GM21717 (cell line): ENCODE data around the gene EHD1.

ENCODE experiments used
- ATAC-seq: cut with Tn5 transposase; IDR thresholded peaks from one replicate; pipeline ENCODE4 v1.9.1; 2021; ENCODE audit warnings: mild to moderate bottlenecking, moderate library complexity; ENCODE audit not compliant: unreplicated experiment

Gene EHD1

DNA sequence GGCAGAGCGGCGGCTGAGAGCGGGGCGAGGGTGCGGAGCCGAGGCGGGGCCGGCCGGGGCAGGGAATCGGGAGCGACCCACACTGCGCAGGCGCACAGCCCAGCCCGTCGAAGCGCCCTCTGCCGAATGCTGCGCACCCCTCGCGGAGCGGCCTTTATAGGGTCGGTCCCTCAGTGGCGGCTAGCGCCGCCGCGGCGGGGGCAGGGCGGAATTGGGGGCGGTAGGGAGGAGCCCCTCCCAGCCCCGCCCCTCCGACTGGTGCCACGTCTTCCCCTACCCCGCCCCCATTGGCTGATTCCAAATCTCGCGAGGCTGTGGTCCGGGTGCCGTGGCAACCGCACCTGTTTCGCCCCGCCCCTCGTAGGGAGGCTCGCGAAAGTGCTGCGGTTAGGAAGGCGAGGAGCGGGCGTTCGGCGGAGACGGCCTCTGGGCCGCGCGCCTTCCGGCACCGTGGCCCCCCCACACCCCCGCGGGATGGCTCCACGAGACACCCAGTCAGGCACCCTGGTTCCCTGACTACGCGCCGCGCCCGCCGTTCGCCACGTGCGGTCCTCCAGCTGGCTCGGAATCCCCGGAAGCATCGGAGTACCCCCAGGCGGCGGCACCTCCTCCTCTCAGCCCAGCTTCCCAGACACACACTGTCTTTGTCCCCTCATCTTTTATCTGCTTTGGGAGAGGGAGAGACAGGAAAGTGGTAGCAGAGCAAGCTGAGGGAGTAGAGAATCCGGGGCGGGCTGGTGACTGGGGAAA is at the start of gene EHD1:
Gene EHD1 (minus strand): TSS at position 128 of the 750 bp plus-strand sequence. CDS start 157 bp downstream, outside the sequence.
- ATAC-seq = peak; percentile 60

DNA sequence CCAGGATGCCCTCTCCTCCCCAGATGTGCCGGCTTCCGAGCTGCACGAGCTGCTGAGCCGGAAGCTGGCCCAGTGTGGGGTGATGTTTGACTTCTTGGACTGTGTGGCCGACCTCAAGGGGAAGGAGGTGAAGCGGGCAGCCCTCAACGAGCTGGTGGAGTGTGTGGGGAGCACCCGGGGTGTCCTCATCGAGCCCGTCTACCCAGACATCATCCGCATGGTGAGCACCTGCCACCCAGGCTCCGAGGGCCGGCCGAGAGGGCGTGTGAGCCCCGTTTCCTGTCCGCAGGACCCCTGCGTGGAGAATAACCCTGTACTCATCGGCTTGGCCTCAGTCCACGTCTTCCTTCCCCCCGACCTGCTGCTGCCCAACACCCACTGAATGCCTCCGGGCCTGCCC is 48.3 kb upstream of the EHD1 start:
- no peak for ATAC-seq

DNA sequence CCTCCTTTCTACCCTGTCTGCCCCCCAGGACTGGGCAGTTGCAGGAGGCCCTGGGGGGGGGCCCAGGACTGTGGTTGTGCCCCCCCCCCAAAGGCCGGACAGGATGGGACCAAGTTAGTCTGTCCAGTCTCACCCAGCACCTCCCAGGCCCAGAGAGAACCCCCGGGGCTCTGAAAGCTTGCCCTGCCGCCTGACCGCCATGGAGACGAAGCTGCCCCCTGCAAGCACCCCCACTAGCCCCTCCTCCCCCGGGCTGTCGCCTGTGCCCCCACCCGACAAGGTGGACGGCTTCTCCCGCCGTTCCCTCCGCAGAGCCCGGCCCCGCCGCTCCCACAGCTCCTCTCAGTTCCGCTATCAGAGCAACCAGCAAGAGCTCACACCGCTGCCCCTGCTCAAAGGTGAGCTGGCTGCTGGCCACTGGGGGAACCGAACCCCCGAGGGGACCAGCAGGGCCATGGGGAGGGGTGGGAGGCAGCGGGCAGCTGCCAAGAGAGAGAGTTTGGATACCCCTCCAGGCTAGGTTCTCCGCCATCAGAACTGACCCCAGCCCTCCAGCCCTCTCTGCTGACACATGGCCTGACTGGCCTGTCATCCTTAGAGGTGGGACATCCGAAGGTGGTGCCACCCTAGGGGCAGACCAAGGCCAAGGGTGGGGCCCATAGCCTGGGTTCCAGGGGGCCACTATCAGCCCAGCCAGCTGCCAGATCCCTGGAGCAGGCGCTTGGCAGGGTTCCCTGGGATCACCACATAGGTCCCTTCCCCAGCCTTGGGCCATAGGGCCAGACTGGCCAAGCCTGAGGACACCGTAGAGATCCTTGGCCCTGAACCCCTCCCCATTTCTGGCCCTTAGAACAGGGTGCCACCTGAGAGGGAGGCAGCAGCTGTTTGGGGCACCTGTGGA is 47.4 kb upstream of the EHD1 start:
- ATAC-seq = no peak

DNA sequence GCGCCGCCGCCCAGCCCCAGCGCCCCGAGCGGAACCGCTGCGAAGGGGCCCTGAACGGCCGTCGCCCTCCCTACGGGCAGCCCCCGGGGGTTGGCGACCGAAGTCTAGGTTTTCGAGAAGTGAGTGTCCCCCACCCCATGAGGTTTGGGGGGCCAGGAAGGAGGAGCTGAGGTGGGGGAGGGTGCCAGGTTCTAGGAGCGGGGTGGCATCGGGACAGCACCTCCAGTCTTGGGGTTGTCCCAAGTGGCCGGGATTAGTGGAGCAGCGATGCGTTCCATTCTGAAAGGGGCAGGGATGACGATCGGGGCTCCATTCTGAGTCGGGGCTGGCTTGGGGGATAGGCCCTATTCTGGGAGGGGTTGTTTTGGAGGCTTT is 46.5 kb upstream of the EHD1 start:
- ATAC-seq = no peak

DNA sequence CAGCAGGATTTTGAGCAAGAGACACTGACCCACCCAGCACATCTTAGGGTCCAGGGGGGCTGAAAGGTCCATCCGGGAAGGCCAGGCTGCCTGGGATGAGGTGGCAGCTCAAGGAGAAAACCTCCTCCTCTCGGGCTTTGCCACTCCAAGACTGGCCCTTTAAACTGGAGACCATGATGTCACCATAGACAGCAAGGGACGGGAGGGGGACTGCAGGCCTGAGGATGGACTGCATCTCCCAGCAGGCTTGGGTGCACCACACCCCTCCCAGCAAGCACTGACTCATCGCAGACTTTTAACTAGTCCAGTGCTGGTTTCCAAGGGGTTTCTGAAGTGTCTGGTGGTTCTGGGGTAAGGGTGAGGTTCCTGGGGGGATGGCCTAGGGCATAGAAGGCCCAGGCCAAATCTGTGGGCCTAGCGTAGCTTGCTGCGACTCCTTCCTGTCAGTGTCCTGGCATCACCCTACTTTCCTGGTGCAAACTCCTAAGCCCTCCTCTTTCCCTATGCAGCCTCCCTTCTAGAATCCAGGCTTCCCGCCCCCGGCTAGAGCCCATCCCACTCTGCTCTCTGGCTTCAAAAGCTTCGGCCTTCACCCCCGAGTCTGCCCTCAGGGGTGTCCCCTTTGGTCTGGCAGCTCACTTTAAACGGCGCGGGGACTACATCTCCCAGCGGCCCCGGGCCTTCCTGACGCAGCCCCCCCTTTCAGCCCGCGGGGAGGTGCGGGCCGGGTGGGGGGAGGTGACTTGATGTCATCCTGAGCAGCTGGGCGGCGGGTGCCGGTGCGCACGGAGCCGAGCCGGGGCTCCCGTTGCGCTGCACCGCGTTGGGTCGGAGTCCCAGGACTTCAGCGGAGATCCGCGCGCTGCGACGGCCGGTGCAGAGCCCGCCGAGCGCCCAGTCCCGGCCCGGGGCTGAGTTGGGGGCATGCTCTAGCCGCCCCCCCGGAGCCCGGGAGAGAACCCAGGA is 45.8 kb upstream of the EHD1 start, which contains the start of gene PPP2R5B:
Gene PPP2R5B (plus strand): TSS at position 746 of the 966 bp plus-strand sequence. CDS start 1,046 bp downstream, outside the sequence.
- ATAC-seq = peak; percentile 65

DNA sequence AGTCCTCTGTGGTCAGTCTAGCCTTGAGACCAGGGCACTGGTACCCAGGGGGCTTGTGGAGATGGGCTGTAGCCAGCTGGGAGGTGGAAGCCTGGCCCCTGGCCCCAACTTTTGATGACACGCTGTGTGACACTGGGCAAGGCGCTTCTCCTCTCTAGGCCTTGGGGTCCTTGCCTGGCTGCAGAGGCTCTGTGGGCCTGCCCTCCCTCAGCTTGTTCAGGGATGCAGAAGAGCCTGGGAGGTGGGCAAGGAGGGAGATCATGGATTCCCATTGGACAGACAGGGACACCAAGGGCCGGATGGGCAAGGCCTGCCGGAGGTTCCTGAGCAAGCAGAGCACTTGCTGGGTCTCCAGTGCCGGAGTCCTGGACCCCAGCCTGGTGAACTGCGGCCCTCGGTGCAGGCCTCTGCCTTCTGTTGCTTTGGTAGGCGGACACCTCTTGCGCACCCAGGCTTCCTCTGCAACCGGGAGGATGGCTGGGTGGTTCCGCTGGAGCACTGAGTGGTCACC is 44.8 kb upstream of the EHD1 start:
- ATAC-seq = no peak

DNA sequence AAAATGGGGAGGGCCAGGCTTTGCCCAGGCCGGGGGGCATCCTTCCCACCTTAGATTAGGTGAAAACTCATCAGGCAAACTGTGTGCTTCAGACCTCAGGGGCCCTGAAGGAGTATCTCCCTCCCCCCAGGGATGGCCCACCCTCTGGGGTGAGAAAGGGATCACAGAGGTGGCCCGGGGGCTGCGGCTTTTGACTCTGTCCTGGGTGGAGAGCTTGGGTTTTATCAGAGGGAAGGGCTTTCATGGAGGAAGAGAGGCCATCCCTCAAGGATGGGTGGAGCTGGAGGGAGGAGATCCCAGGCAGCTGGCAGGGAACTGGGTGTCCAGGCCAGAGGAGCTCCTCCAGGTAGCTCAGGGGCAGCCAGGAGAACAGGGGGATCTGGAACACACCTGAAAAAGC is 43.0 kb upstream of the EHD1 start:
- no peak for ATAC-seq

DNA sequence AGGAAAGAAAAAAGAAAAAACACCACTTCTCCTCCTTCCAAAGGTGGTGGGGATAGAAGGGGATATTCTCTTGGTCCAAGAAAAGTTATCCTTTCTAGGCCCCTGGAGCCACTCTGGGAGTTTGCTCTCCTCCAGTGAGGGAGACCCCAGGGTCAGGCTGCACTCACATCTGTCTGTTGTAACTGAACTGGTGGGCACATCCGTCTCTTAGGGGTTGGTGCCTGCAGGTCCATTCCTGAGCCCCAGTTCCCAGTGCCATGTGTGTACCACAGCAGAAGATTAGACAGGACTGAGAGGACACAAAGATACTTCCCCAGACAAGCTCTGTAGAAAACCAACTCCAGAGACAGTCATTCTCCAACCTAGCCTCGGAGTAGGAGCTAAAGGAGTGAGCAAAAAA is 41.7 kb upstream of the EHD1 start:
- no peak for ATAC-seq

DNA sequence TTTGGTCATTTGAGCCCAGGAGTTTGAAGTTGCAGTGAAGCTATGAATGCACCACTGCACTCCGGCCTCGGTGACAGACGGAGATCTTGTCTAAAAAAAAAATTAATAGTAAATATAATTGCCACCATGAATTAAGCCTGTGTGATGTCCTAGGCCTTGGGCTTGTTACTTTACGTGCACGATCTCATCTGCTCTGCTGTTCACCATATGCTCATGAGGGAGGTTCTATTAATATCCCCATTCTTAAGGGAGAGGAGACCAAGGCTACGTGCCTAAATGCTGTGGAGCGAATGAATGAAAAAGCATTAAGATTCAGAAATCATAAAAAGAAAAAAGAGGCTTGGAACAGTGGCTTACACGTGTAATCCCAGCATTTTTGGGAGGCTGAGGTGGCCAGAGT is 41.2 kb upstream of the EHD1 start:
- ATAC-seq = no peak

DNA sequence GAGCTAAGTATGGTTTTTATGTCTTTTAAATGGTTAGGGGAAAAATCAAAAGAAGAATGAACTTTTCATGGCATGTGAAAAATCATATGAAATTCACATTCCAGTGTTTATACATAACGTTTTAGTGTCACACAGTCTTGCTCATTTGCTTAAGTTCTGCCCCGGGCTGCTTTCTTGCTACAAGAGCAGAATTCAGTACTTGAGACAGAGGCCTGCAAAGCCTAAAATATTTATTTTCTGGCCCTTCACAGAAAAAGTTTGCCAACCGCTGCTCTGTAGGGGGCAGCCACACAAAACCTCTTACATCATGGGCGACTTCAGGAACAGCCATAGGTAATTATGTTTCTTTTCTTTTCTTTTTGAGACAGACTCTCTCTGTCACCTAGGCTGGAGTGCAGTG is 39.6 kb upstream of the EHD1 start:
- no peak for ATAC-seq

DNA sequence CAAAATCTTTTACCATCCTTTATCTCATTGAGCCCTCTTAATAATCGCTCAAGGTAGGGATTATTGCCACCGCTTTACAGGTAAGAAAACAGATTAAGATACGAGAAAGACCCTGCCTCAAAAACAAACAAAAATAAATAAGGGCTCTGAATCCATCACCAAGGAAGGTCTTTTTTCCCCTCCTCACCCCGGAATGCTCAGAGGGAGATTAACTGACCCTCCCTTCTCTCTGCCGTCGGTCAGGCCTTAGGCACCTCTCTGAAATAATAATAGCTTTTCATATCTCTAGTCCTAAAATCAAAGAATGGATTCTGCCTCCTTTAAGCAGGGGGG is 39.2 kb upstream of the EHD1 start:
- no peak for ATAC-seq

DNA sequence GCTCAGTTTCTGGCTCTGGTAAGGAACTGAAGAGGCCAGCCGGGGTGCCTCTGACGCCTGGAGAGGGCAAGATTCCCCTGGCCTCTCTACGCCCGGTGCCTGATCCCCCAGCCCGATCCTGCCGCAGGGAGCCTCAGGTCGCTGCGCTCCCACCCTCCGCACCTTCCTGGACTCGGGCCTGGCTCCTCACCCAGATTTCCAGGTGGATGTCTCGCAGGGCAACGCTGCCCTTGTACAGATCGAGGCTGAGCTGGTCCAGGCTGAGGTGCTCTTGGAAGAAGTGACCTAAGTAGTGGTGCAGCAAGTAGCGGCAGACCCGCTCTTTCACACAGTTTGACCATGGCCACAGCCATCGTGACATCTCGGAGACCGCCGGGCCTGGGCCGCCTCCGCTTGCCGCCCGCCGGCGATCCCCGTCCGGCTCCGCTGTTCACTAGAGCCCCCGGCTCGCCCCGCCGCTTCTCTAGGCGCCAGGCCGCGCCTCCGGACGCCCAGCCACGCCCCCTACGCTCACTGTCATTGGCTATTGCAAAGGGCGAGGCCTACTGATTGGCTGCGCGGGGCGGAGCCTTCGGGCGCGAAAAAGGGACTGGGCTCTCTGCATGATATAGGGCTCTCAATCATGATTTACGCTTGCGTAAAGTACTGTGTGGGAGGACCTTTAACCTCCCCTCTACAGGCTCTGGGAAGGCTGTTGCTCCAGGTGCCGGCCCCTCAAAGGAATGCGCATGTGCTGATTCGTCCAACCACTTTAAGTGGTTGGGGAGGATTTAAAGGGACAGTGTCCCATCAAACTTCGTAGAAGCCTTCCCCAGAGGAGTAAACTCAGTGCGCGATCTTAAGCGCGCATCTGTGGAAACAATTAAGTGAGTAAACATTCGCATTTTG is 38.6 kb upstream of the EHD1 start, which contains the start of gene ATG2A:
Gene ATG2A (minus strand): TSS at position 435 of the 888 bp plus-strand sequence. CDS start 74 bp downstream, at position 361.
- ATAC-seq = peak; percentile 80

DNA sequence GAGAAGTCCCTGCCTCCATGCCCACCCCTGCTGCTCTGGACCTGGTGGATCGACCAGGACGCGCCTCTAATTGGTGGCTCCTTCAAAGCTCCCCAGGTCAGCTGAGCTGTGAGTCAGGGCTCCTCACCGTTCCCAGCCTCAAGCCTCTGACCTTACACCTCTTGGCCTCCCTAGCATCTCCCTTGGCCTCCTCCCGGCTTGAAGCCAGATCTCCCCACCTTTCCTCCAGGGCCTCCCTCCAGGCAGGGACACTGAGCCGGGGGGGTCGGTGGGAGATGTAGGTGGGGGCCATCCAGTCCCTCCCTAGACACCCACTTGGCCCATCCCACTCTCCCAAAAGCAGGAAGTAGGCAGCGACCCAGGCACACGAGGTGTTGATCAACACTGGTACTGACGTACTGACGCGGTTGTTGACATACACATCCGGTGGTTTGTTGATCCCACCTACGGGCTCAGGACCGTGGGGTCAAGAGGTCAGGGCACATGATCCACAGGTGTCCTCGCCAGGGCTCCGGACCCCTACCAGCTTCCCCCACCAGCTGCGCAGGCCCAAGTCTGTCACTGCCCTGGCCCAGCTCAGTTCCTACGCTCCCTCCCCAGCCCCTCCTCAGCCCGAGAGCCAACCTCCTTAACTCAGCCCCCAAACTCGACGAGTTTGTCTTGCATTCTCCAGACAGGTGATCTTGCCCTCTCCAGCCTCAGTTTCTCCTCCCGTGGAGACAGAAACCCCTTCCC is 37.8 kb upstream of the EHD1 start:
- no peak for ATAC-seq

DNA sequence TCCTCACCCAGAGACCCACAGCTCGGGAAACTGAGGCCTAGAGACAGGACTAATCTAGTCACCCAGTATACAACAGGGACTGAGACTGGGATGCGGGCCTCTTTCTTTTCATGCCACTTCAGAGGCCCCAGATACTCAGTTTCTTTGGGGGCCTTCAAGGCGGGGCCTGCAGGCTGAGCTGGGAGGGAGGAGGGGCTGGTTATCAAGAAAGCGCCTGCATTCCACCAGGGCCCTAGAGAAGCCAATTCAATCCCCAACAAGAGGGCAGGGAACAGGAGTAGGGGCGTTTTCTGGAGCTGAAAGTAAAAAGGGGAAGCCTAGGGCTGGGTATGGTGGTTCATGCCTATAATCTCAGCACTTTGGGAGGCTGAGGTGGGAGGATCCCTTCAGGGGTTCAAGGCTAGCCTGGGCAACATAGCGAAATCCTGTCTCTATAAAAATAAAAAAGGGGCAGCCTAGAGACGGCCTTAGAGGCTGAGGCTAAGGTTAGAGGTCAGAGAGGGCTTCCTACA is 37.0 kb upstream of the EHD1 start:
- ATAC-seq = no peak

DNA sequence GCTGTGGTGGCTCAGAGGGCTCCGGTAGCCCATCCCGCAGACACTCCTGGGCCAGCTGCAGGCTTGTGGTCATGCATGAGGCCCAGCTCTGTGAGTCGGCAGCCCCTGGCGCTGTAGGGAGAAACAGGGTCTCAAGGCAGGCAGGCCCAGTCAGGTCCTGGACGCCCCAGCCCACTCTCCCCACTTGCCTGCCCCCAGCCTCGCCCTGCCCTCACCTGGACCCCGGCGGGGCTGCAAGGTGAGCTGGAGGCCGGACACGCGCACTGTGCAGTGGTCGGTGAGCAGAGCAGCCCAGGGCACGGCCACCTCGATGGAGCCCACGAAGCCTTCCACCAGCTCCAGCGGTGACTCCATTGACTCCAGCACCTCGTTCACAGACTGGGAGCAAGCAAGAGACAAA is 35.7 kb upstream of the EHD1 start:
- ATAC-seq = no peak

DNA sequence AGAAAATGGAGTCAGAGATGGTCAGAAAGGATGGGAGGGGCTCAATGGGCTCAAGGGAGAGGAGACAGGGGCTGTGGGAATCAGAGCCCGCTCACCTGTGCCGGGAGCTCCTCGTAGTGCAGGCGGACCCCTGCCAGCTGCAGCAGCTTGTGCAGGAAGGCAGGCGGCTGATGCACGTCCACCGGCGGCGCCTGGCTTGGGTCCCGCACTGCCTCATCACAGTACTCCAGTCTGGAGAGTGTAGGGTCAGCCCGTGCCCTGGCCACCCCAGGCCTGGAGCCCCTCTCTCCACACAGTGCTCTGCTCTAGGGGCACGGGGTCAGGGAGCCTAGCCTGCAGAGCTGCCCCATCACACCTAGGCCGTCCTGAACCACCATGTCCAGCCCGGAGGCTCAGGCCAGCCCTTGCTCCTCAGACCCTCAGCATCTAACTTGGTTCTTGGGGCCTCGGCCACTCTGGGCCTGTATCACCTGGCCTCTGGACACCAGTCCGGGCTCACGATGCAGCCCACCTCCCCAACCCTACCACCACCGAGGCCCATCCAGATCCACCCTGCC is 34.8 kb upstream of the EHD1 start:
- no peak for ATAC-seq

DNA sequence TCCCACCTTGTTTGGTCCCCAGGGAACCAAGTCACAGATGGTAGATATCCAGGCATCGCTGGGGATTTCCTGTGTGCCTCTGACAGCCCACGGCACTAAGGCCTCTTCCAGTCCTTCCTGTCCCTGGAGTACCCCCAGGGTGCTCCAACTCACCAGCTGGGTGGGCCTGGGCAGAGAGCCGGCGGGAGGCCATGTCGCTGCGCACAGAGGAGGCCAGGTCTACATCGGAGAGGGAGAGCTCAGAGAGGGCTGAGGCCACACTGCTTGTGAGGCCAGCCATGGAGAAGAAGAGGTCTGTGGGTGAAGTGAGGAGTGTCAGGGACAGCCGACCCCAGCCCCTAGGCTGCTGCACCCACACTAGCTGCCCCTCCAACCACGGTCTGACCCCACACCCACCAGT is 33.3 kb upstream of the EHD1 start:
- no peak for ATAC-seq

DNA sequence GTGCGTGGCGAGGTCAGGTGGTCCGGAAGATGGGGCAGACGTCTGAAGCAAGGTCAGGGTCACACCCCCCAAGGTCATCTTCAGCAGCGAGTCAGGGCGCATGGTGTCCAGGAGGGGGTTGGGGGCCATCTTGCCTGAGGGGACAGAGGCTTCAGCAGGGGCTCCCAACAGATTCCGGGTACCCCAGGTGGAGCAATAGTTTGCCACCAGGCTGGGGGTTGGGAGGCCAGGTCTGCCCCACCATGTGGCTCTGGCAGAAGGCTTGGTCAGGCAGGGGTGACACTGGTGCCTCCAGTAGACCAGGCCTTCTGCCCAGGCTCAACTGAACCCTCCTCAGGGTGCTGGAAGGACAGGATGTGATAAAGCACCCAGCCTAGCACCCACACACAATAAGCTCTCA is 32.7 kb upstream of the EHD1 start:
- ATAC-seq = no peak
